ENCODE measurements around the gene ENC1.

- TF ChIP-seq EZH2phosphoT487 (IDR thresholded peaks at IDR 0.05; ENCODE audit: insufficient read depth, low read depth) = no peak
- TF ChIP-seq EZH2 (IDR thresholded peaks at IDR 0.05; ENCODE audit: insufficient read depth, poor library complexity, severe bottlenecking) = no peak
Observed at GRCh38 chr5:74632947-74633356, 7.6 kb downstream of the ENC1 start.
